Esophagus squamous epithelium (tissue), 4 donors: ENCODE results near the gene HSPA12A.

Experiments used
- POLR2A ChIP-seq, 4 donors: fragments of 450-650 bp; IDR thresholded peaks; one replicate each; pipeline ENCODE4 v1.6.1; 2017; ENCODE audit warnings: antibody characterized with exemption in 4 of 4, mild to moderate bottlenecking in 4 of 4, moderate library complexity in 3 of 4
- TF ChIP-seq, protein P1 (sequence below), 6 experiments: fragments of 450-650 bp in 4 of 6; fragments of 200-600 bp in 2 of 6; sonication (generic) in 2 of 6; IDR thresholded peaks; one replicate each; pipeline ENCODE4 v1.5.1; 2016 to 2019; ENCODE audit warnings: antibody characterized with exemption in 6 of 6, mild to moderate bottlenecking in 4 of 6, moderate library complexity in 4 of 6

DNA sequence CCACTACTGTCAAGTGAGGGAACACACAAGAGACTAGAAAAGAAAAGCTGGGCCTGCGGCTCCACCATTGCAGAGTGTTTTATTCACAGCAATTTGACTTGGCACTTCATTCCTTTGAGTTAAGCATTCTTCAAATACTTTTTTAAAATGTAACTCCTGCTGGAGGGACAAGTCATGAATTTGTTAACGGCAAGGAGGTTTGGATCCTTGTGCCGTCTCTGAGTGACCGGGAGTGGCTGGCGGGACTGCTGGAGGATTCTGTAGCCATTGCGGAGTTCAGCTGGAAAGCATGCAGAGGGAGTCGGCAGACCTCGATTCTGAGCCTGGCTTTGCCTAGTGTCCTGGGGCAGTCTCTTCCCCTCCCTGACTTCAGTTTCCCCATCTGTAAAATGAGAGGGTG, 9.8 kb downstream of the HSPA12A start:
- no peak for TF ChIP-seq POLR2A (IDR thresholded peaks at IDR 0.05)
- TF ChIP-seq, protein P1, sequence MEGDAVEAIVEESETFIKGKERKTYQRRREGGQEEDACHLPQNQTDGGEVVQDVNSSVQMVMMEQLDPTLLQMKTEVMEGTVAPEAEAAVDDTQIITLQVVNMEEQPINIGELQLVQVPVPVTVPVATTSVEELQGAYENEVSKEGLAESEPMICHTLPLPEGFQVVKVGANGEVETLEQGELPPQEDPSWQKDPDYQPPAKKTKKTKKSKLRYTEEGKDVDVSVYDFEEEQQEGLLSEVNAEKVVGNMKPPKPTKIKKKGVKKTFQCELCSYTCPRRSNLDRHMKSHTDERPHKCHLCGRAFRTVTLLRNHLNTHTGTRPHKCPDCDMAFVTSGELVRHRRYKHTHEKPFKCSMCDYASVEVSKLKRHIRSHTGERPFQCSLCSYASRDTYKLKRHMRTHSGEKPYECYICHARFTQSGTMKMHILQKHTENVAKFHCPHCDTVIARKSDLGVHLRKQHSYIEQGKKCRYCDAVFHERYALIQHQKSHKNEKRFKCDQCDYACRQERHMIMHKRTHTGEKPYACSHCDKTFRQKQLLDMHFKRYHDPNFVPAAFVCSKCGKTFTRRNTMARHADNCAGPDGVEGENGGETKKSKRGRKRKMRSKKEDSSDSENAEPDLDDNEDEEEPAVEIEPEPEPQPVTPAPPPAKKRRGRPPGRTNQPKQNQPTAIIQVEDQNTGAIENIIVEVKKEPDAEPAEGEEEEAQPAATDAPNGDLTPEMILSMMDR (IDR thresholded peaks at IDR 0.05), result no peak
